Stimulated activated CD8-positive, alpha-beta memory T cell treated with anti-CD3 and anti-CD28 coated beads, Interleukin-2, amount 100 ng/mL, for 1 hour (primary cell): ENCODE results near the gene UBA1.

ENCODE experiments used
- DNase-seq, 2 donors: peaks; one replicate each; pipeline ENCODE4 v3.0.0-alpha.2; 2020; ENCODE audit warnings: low read depth in 2 of 2

UBA1 gene

DNA sequence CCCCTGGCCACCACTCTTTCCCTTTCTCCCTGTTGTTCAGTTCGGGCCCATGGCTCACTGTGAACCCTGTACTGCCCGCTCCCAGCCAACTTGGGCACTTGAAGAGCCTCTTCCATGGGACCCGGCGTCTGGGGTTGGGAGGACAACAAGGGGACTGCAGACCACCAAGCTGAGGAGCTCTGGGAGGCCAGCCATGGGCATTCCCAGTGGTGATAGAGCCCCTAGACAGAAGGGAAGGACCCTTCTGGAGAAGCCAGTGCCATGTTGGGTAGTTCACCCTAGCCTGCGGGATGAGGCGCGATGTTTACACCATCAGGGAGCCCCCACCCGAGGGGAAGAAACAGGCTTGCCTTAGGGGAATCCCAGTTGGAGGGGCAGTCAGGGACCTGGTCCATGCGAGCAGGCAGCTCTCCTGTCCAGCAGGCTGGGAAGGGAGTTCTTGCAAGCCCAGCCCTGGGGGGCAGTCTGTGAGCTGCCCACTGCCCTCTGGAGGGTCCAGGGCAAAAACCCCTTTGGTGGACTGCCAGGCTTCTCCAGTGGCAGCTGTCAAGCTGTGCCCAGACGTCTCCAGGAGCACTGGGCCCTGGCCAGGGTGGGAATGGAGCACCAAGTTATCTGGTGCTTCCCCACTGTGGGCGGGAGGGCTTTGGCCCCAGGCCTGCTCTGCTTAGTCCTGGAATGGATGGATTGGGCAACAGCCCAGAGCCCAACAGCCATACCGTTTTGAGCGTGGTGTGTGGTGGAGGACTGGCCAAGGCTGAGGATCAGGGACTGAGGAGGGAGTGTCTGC, 23.7 kb upstream of the UBA1 start:
- no peak for DNase-seq

DNA sequence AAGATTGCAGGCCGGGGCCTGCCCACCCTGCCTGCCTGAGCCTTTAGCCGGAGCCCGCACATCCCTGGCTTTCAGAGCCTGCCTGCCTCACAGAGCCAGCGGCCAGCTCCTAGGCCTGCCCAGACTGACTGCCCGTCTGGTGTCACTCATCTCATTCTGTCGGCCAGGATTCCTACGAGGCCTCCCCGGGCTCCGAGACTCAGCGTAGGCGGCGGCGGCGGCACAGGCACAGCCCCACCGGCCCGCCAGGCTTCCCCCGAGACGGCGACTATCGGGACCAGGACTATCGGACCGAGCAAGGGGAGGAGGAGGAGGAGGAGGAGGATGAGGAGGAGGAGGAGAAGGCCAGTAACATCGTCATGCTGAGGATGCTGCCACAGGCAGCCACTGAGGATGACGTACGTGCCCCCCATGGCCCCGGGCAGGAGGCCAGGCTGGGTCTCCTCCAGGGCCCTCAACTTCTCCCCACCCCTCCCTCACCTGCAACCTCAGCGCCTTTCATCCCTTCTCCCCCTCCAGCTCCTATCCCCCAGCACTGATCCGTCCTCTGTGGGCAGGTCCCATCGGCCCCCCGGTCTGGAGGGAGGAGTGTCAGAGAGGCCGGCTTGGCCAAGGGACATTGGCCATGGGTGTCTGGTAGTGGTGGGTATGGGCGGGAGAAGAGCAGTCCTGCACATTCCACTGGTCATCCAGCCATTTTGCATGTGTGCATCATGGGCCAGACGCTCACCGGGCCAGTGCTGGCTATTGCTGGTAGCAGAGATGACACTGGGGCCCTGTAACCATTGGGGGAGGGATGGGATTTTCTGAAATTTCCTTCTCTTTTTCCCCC, 22.6 kb upstream of the UBA1 start:
- DNase-seq, result no peak

DNA sequence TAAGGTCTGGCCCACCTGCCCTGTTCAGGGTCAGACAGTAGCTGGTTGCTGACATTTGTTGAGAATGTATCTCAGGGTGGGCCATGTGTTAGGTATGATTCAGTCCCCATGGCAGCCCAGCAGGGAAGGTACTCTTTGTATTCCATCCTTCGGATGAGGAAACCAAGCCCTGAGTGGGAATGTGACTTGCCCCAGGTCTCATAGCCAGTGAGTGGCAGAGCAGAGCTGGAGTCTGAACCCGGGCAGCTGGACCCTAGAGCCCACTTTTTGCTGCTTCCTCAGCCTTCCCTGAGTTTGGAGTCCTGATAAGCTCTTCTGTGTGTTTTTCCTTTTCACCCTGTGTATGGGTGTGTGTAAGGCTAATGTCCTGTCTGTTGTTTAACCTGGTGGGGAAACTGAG, 21.6 kb upstream of the UBA1 start:
- DNase-seq, result no peak

DNA sequence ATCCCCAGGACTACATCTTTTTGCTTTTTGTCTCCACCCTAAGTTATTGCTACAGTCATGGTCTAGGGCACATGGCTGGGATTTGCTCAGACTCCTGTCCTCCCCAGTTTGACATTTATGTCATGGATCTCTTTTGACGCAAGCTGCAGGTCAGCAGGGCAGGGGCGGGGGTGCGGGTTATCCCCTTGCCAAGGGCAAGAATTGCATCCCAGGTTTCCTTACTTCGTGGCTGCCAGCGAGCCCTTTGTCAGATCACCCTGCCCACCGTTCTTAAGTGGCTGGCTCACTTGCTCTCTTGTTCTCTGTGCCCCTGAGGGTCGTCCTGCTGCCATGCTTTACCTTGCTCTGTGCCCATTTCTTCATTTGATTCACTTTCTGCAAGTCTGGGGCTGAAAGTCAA, 21.1 kb upstream of the UBA1 start:
- no peak for DNase-seq

DNA sequence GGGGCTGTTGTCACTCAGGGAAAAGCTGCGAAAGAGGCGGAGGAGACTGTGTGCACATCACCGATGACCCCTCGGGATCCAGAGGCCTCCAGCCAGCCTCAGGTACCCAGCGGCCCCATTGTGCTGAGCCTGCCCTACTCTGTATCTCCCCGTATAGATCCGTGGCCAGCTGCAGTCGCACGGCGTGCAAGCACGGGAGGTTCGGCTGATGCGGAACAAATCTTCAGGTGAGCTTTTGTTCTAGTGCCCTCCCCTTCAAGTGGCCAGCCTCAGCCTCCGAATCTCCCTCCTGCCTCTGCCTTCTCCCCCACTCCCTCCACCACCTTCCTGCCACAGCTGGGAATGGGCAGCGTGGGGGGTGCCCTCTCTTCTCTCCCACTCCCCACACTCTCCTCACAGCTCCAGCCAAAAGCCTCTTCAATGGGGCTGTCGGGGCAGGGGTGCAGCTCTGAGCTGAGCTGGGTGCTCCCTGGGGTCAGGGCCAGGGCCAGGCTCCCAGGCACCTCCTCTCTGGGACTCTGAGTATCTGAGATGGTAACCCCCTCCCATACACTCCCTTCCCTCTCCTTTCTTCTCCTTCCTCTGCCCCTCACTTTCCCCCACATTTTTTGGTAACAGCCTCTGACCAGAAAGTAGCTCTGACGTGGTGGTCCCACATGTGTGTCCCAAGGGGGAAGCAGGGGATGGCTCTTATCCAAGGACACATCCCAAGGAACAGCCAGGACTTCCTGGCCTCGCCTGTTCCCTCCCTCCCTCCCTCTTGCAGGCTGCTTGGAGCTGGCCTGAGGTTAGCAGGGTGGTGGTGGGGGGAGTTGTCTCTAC, 20.4 kb upstream of the UBA1 start:
- no peak for DNase-seq

DNA sequence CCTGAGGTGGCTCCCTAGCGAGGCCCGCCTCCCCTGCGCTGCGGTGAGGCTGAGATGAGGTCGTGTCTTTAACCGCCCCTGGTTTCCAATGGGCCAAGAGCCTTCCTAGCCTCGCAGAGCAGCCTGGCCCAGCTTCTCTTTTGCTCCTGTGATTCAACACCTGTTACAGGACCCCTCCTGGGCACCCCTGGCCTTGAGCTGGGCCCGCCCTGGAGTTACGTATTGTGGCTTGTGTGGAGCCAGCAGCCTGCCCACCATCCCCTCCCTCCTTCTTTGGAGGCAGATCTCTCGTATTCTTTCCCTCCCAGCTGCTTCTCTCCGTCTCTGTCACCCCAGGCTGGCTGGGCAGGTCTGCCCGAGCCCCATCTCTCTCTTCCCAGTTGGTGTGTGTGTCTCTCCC, 19.3 kb upstream of the UBA1 start:
- DNase-seq, result no peak

DNA sequence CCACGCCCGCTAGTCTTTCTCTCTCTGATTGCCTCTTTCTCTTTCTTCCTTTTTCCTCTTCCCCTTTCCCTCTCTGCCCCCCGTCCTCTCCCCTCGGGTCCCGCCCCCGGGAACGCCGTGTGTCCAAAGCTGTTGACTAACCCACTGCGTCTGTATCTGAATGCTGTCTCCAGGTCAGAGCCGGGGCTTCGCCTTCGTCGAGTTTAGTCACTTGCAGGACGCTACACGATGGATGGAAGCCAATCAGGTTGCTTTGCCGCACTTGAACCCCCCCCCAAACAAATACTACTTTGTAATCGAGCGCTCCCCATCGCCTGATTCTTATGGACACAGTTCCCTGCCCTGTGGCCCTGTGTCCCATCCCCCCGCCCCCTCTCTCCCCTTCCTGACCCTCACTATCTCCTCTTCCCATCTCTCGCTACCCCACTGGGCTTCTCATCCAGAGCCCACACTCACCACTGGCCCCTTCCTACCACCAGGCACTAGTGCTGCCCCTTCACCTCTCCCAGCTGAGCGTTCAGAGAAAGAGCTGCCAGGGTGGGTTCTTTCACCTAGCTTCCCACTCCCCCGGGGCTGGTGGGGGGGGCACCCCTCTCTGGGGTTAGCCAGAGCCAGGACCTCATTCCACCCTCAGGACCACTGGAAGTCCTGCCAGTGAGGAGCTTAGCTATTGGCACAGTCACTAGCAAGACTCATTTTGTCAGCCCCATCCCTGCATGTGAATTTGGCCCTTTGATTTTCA, 18.6 kb upstream of the UBA1 start:
- no peak for DNase-seq

DNA sequence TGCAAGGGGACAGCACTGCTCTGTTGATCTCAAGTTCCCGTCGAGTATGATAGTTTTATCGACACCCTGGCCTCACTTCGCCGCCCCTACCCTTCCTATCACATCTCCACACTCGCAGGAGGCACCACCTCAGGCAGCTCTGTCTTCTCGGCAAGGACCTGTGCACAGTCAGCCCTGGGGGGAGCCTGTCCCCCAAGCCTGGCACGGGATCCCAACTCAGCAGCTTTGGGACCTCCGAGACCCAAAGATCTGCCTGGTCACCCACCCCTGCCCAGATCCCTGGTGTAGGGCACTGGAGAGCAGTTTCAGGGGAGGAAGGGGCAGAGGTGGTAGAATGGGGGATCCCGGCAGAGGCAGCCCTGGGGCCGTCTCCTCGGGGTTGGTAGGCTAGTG, 18.0 kb upstream of the UBA1 start:
- no peak for DNase-seq

DNA sequence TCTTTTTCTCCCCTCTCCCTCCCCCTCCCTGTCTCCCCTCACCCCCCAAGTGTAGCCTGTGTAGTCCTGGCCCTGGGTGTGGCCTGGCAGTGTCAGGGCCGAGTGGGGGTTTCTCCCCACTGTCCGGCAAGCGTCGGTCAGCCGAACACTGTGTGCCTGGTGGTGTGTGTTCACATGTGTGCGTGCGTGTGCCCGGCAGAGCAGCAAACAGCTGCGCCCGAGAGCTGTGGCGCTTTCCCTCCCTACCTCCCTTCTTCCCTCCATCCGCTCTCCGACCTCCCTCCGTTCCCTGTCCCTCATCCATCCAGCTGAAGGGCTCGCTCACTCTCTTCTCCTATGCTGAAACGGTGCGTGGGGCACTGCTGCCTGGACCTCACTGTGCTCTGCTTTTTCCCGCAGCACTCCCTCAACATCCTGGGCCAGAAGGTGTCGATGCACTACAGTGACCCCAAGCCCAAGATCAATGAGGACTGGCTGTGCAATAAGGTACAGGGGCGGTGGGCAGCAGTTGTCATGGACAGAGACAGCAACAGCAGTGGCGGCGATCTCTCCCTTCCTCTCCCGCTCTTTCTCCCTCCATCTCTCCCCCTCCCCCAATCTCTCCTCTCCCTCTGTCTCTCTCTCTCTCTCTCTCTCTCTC, 17.4 kb upstream of the UBA1 start:
- no peak for DNase-seq

DNA sequence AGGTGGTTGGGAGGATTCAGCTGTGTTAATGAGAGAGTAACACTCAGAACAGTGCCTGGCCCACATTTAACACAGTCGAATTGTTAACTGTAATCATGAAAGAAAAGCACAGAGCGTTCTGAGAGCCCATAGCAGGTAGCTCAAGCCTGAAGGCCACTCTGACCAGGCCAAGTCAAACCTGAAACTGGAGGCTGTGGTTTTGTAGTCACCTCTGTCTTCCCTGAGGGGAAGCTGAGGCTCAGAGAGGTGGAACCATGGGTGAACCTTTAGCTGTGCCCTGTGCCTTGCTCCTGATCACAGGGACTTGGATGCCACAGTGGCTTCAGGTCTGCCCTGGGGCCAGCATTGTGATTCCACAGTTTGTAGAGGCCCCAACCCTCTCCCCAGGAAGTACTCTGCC, 16.6 kb upstream of the UBA1 start:
- DNase-seq, result no peak

DNA sequence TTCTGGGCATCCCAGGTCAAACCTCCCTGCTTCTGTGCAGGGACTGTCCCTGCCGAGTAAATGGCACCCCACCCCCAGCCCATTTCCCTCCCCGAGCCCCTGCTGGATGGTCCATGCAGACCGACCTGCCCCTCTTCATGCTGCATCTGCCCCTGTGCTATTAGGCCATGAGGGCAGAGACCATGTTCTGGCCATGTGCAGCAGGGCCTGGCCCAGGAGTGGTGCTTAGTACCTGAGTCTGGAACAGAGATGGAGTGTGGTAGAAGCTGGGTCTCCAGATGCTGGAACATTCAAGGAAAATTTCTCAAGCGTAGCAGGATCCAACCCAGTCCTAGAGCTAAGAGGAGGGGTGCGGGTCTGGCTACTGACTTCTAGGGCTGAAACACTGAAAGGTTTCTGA, 15.3 kb upstream of the UBA1 start:
- DNase-seq, result no peak

DNA sequence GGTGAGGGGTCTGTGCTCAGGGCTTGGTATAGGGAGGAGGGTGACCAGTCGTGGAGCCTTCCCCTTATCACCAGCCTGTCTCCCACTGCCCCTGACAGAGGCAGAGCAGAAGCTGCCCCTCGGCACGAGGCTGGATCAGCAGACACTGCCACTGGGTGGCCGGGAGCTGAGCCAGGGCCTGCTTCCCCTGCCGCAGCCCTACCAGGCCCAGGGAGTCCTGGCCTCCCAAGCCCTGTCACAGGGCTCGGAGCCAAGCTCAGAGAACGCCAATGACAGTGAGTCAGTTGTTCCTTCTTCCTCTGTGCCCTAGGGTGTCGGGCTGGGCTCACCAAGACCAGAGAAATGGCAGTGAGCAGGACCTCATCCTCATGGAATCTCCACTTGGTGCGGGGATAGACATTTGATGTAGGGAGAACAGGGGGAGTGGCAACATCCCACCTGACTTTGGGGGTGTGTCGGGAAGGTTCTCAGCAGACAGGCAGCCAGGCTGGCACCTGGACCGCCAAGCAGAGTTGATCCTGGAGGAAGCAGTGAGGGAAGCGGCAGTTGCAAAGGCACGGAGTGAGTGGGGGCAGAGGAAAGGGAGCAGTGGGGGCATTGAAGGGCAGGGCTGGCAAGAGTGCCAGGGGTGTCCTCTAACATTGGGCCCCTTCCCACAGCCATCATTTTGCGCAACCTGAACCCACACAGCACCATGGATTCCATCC, 14.3 kb upstream of the UBA1 start:
- no peak for DNase-seq

DNA sequence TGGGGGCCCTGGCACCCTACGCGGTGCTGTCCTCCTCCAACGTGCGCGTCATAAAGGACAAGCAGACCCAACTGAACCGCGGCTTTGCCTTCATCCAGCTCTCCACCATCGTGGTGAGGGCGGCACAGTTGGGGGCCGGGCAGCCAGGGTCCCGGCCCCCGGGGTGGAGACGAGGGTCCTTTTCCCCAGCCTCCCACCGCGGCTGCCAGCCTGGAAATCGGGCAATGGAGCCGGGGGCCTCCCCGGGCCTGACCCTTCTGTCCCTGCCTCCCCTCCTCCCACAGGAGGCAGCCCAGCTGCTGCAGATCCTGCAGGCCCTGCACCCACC, 13.7 kb upstream of the UBA1 start:
- no peak for DNase-seq

DNA sequence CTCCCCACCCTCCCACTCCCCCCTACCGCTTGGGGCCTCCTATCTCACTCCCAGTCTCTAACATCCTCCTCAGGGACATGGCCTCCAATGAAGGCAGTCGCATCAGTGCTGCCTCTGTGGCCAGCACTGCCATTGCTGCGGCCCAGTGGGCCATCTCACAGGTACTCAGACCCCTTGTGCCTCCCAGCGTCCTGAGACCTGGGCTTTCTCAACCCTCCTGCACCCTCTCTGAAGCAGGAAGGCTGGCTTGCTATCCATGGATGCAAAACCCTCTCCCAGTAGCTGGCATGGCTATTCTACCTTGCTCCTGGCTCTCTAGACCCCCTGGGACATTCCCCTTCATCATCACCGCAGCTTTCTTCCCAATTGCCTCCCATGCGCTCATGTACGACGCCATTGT, 13.3 kb upstream of the UBA1 start:
- no peak for DNase-seq

DNA sequence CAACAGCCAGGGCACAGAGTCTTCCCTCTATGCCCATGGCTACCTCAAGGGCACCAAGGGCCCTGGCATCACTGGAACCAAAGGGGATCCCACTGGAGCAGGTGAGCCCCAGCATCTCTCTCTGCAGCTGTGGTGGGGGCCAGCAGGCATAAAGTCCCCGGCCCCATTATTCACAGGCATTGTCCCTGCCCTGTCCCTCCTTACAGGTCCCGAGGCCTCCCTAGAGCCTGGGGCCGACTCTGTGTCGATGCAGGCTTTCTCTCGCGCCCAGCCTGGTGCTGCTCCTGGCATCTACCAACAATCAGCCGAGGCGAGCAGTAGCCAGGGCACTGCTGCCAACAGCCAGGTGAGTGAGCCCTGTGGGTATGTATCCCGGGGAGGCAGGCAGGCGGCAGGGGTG, 12.3 kb upstream of the UBA1 start:
- DNase-seq, result no peak

DNA sequence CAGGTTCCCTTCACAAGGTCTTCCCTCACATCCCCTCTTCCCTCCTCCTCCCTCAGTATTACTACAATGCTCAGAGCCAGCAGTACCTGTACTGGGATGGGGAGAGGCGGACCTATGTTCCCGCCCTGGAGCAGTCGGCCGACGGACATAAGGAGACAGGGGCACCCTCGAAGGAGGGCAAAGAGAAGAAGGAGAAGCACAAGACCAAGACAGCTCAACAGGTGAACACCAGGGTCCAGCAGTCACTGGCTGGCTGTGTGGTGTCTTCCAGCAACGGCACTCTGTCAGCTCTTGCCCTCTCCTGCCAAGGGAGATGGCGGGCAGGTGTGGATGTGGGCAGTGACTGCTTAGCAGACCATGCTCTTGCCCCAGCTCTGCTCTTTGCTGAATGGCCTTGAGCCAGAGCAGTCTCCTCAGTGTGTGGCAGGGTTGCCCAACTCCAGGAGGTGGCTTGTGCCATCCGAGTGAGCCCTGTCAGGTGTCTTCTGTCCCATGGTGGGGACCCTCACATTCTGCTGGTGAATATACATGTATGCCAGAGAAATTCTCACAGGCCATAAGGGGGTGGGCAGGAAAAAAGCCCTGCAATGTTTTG, 11.4 kb upstream of the UBA1 start:
- no peak for DNase-seq

DNA sequence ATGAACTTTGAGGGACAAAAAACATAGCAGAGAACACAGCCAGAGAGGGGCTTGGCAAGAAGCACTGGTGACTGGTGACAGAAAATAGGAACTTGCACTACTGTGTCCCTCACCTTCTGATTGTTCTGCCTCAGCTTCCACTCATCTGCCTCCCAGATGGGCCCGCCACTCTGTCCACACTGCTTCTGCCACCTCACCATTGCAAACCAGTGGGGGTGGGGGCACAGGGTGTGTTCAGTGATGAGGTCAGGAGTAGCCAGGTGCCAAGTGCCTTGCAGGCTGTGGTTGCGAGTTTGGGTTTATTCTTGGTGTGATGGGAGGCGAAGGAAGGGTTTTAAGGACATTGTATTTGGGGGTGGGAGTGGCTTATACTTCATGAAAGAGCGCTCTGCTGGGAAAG, 9.1 kb upstream of the UBA1 start:
- no peak for DNase-seq

DNA sequence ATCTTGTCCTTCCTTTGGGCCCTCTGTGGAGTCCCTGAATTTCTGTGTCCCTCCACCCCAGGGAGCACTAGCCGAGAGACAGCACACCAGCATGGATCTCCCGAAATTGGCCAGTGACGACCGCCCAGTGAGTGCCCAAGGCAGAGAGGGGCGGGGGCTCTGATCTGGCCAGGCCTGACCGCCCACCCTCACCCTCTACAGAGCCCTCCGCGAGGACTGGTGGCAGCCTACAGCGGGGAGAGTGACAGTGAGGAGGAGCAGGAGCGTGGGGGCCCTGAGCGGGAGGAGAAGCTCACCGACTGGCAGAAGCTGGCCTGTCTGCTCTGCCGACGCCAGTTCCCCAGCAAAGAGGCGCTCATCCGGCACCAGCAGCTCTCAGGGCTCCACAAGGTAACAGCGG, 8.4 kb upstream of the UBA1 start:
- no peak for DNase-seq

DNA sequence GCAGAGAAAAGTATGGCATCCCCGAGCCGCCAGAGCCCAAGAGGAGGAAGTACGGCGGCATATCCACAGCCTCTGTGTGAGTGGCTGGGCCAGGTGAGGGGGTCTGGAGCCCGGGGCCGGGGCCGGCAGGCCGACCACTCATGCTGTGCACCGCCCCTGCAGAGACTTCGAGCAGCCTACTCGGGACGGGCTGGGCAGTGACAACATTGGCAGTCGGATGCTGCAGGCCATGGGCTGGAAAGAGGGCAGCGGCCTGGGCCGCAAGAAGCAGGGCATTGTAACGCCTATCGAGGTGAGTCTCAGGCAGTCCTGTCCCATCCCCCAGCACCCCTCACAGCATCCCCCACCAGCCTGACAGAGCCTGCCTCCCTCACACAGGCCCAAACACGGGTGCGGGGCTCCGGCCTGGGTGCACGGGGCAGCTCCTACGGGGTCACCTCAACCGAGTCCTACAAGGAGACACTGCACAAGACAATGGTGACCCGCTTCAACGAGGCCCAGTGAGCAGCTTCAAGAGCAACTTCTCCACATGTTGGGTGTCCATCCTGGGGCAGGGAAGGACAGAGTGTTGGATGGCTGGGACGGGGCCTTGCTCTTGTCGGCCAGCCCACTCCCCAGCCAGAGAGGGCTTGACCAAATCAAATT, 7.4 kb upstream of the UBA1 start:
- DNase-seq, result no peak

DNA sequence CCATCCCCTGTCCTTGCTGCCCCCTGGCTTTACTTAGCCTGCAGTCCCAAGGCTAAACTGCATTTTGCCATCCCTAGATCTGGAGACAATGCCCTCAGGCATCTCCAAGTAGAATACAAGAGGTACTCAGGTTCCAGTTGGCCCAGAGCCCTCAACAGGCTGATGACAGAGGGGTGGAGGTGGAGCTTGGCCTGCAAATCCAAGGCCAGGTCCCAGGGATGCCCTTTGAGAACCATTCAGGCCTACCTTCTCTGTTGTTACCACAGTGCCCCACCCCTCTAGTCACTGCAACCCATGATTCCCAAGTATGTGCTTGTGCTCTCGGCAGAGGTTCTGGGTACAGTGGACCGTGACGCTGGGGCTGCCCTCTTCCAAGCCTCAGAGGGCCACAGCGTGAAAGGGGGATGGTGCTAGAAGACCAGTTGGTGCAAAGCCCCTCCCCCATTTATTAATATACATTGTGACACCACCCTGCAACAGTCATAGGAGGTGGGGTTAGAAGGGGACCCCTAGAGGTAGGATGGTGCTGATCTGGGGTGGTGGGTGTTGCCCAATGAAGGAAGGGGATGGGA, 6.4 kb upstream of the UBA1 start:
- DNase-seq, result no peak
